ENCODE data around the gene SLC43A1.
"Not testable (repeated sequence)": the region's sequence is repeated elsewhere in the genome, so short reads cannot be mapped to it uniquely, and the experiment has no call there.

The SLC43A1 gene

GRCh38 chr11:57456960-57457642 lies 58.4 kb downstream of the SLC43A1 start:
- Histone ChIP-seq H3K27me3 (replicated peaks; ENCODE audit: control insufficient read depth, insufficient read depth, low read length) (peaks cover 10% of the 10 kb centered on the region), H3K4me3 (ENCODE audit: low read length) (no peak overlapping the region)

GRCh38 chr11:57453543-57454177 lies 61.8 kb downstream of the SLC43A1 start:
- Histone ChIP-seq H3K36me3 (ENCODE audit: control insufficient read depth, insufficient read depth, low read length, severe bottlenecking) (no peaks in the 10 kb centered on the region), H3K4me1 (ENCODE audit: control insufficient read depth, insufficient read depth, low read length) (no peaks in the 10 kb centered on the region), H3K27me3 (replicated peaks; ENCODE audit: control insufficient read depth, insufficient read depth, low read length) (no peaks in the 10 kb centered on the region), H3K4me3 (ENCODE audit: low read length) (no peak overlapping the region), H3K9me3 (ENCODE audit: control insufficient read depth, low read length) (no peaks in the 10 kb centered on the region), H3K9ac (ENCODE audit: low read length) (no peak overlapping the region)
- DNase-seq (ENCODE audit: low read depth), result no peak

More at GRCh38 chr11:57456960-57457642, 58.4 kb downstream of the SLC43A1 start:
- no peaks in the 10 kb centered on the region for H3K36me3 ChIP-seq (ENCODE audit: control insufficient read depth, insufficient read depth, low read length, severe bottlenecking)
- H3K9me3 ChIP-seq (ENCODE audit: control insufficient read depth, low read length), result no peaks in the 10 kb centered on the region
- peak; percentile 95 for DNase-seq (ENCODE audit: low read depth)
- peaks cover 13% of the 10 kb centered on the region for H3K4me1 ChIP-seq (ENCODE audit: control insufficient read depth, insufficient read depth, low read length)
- H3K9ac ChIP-seq (ENCODE audit: low read length), result peak overlapping the region; percentile 28

GRCh38 chr11:57446055-57446454 lies 69.4 kb downstream of the SLC43A1 start:
- DNase-seq (ENCODE audit: low read depth), result no peak
- H3K4me3 ChIP-seq (ENCODE audit: low read length), result no peak overlapping the region
- H3K36me3 ChIP-seq (ENCODE audit: control insufficient read depth, insufficient read depth, low read length, severe bottlenecking), result no peaks in the 10 kb centered on the region
- no peaks in the 10 kb centered on the region for H3K27me3 ChIP-seq (replicated peaks; ENCODE audit: control insufficient read depth, insufficient read depth, low read length)
- H3K9ac ChIP-seq (ENCODE audit: low read length), result no peak overlapping the region
- H3K4me1 ChIP-seq (ENCODE audit: control insufficient read depth, insufficient read depth, low read length), result no peaks in the 10 kb centered on the region
- no peaks in the 10 kb centered on the region for H3K9me3 ChIP-seq (ENCODE audit: control insufficient read depth, low read length)

- H3K9ac ChIP-seq (ENCODE audit: low read length); DNase-seq (ENCODE audit: low read depth); H3K36me3 ChIP-seq (ENCODE audit: control insufficient read depth, insufficient read depth, low read length, severe bottlenecking); H3K27me3 ChIP-seq (replicated peaks; ENCODE audit: control insufficient read depth, insufficient read depth, low read length); H3K4me1 ChIP-seq (ENCODE audit: control insufficient read depth, insufficient read depth, low read length); H3K4me3 ChIP-seq (ENCODE audit: low read length); H3K9me3 ChIP-seq (ENCODE audit: control insufficient read depth, low read length): not testable (repeated sequence)
These were observed 70.4 kb downstream of the SLC43A1 start for GRCh38 chr11:57445122-57445394.

- no peak overlapping the region for H3K9ac ChIP-seq (ENCODE audit: low read length)
- H3K36me3 ChIP-seq (ENCODE audit: control insufficient read depth, insufficient read depth, low read length, severe bottlenecking), result no peaks in the 10 kb centered on the region
- no peak overlapping the region for H3K4me3 ChIP-seq (ENCODE audit: low read length)
- H3K27me3 ChIP-seq (replicated peaks; ENCODE audit: control insufficient read depth, insufficient read depth, low read length), result no peaks in the 10 kb centered on the region
- H3K4me1 ChIP-seq (ENCODE audit: control insufficient read depth, insufficient read depth, low read length), result no peaks in the 10 kb centered on the region
- DNase-seq (ENCODE audit: low read depth), result no peak
- no peaks in the 10 kb centered on the region for H3K9me3 ChIP-seq (ENCODE audit: control insufficient read depth, low read length)
These were observed 71.0 kb downstream of the SLC43A1 start for GRCh38 chr11:57444362-57445121.

- no peak for DNase-seq (ENCODE audit: low read depth)
- Histone ChIP-seq H3K9ac (ENCODE audit: low read length) (no peak overlapping the region), H3K9me3 (ENCODE audit: control insufficient read depth, low read length) (no peaks in the 10 kb centered on the region), H3K27me3 (replicated peaks; ENCODE audit: control insufficient read depth, insufficient read depth, low read length) (no peaks in the 10 kb centered on the region), H3K36me3 (ENCODE audit: control insufficient read depth, insufficient read depth, low read length, severe bottlenecking) (no peaks in the 10 kb centered on the region), H3K4me1 (ENCODE audit: control insufficient read depth, insufficient read depth, low read length) (no peaks in the 10 kb centered on the region), H3K4me3 (ENCODE audit: low read length) (no peak overlapping the region)
These were observed 74.6 kb downstream of the SLC43A1 start for GRCh38 chr11:57440744-57441414.

- Histone ChIP-seq H3K4me3 (ENCODE audit: low read length) (no peak overlapping the region), H3K4me1 (ENCODE audit: control insufficient read depth, insufficient read depth, low read length) (peaks cover 6% of the 10 kb centered on the region), H3K9ac (ENCODE audit: low read length) (no peak overlapping the region), H3K36me3 (ENCODE audit: control insufficient read depth, insufficient read depth, low read length, severe bottlenecking) (no peaks in the 10 kb centered on the region), H3K27me3 (replicated peaks; ENCODE audit: control insufficient read depth, insufficient read depth, low read length) (no peaks in the 10 kb centered on the region), H3K9me3 (ENCODE audit: control insufficient read depth, low read length) (no peaks in the 10 kb centered on the region)
- no peak for DNase-seq (ENCODE audit: low read depth)
These were observed 75.7 kb downstream of the SLC43A1 start for GRCh38 chr11:57439786-57440185.

- no peaks in the 10 kb centered on the region for H3K27me3 ChIP-seq (replicated peaks; ENCODE audit: control insufficient read depth, insufficient read depth, low read length)
- H3K4me3 ChIP-seq (ENCODE audit: low read length), result no peak overlapping the region
- no peaks in the 10 kb centered on the region for H3K36me3 ChIP-seq (ENCODE audit: control insufficient read depth, insufficient read depth, low read length, severe bottlenecking)
These were observed 76.9 kb downstream of the SLC43A1 start for GRCh38 chr11:57438345-57439285.

GRCh38 chr11:57436031-57436430 lies 79.5 kb downstream of the SLC43A1 start:
- H3K4me1 ChIP-seq (ENCODE audit: control insufficient read depth, insufficient read depth, low read length), result peaks cover 25% of the 10 kb centered on the region
- H3K27me3 ChIP-seq (replicated peaks; ENCODE audit: control insufficient read depth, insufficient read depth, low read length), result no peaks in the 10 kb centered on the region
- H3K36me3 ChIP-seq (ENCODE audit: control insufficient read depth, insufficient read depth, low read length, severe bottlenecking), result no peaks in the 10 kb centered on the region
- no peaks in the 10 kb centered on the region for H3K9me3 ChIP-seq (ENCODE audit: control insufficient read depth, low read length)
- no peak overlapping the region for H3K9ac ChIP-seq (ENCODE audit: low read length)
- no peak for DNase-seq (ENCODE audit: low read depth)
- H3K4me3 ChIP-seq (ENCODE audit: low read length), result no peak overlapping the region

More at GRCh38 chr11:57438345-57439285, 76.9 kb downstream of the SLC43A1 start:
- H3K4me1 ChIP-seq (ENCODE audit: control insufficient read depth, insufficient read depth, low read length), result peaks cover 16% of the 10 kb centered on the region
- DNase-seq (ENCODE audit: low read depth), result no peak
- H3K9me3 ChIP-seq (ENCODE audit: control insufficient read depth, low read length), result no peaks in the 10 kb centered on the region
- no peak overlapping the region for H3K9ac ChIP-seq (ENCODE audit: low read length)

GRCh38 chr11:57434640-57435546 lies 80.6 kb downstream of the SLC43A1 start:
- DNase-seq (ENCODE audit: low read depth), result peak; percentile 96
- Histone ChIP-seq H3K9me3 (ENCODE audit: control insufficient read depth, low read length) (no peaks in the 10 kb centered on the region), H3K9ac (ENCODE audit: low read length) (peak overlapping the region; percentile 3), H3K4me3 (ENCODE audit: low read length) (peak overlapping the region; percentile 11), H3K27me3 (replicated peaks; ENCODE audit: control insufficient read depth, insufficient read depth, low read length) (no peaks in the 10 kb centered on the region), H3K36me3 (ENCODE audit: control insufficient read depth, insufficient read depth, low read length, severe bottlenecking) (no peaks in the 10 kb centered on the region), H3K4me1 (ENCODE audit: control insufficient read depth, insufficient read depth, low read length) (peaks cover 25% of the 10 kb centered on the region)
